OCI-LY1 (cell line): ENCODE data around the gene NCOR1.

Source experiments
- CTCF ChIP-seq: fragments of 200-600 bp; sonication (generic), shearing (Covaris generic); IDR thresholded peaks from 2 replicates; pipeline ENCODE4 v1.5.1; 2017; ENCODE audit warnings: mild to moderate bottlenecking, antibody characterized with exemption, low read length, moderate library complexity, mixed read lengths
- EZH2 ChIP-seq: fragments of 200-600 bp; sonication (generic), shearing (Covaris generic); IDR thresholded peaks from 2 replicates; pipeline ENCODE4 v1.8.0; 2017; ENCODE audit warnings: borderline replicate concordance, mixed run types, mild to moderate bottlenecking, antibody characterized with exemption, low read length, moderate library complexity, mixed read lengths

GRCh38 chr17:16080366-16080765 is 135.0 kb downstream of the NCOR1 start:
- TF ChIP-seq CTCF (no peak), EZH2 (no peak)
